ENCODE measurements around the gene PCBP3. TPM values are rescaled to one million over a fixed set of nuclear protein-coding genes. Genes with fewer than 3 reads are reported as not detected.
"Not testable (repeated sequence)": the region's sequence is repeated elsewhere in the genome, so short reads cannot be mapped to it uniquely, and the experiment has no call there.

Gene PCBP3
- total RNA-seq, 1 experiment from 2014 or later, result not detected

GRCh38 chr21:45806042-45806441 lies 162.5 kb downstream of the PCBP3 start:
- DNase-seq (ENCODE audit: low spot score), result no peak

GRCh38 chr21:45808663-45809062 lies 165.1 kb downstream of the PCBP3 start:
- not testable (repeated sequence) for DNase-seq (ENCODE audit: low spot score)

- DNase-seq (ENCODE audit: low spot score), result no peak
Observed at GRCh38 chr21:45809421-45809820, 165.9 kb downstream of the PCBP3 start.

- no peak for DNase-seq (ENCODE audit: low spot score)
Observed at GRCh38 chr21:45811136-45811535, 167.6 kb downstream of the PCBP3 start.

- DNase-seq (ENCODE audit: low spot score), result not testable (repeated sequence)
Observed at GRCh38 chr21:45814210-45814940, 170.8 kb downstream of the PCBP3 start.

- not testable (repeated sequence) for DNase-seq (ENCODE audit: low spot score)
Observed at GRCh38 chr21:45815781-45816180, 172.3 kb downstream of the PCBP3 start.

GRCh38 chr21:45816794-45817193 lies 173.3 kb downstream of the PCBP3 start:
- DNase-seq (ENCODE audit: low spot score), result no peak

- DNase-seq (ENCODE audit: low spot score), result no peak
Observed at GRCh38 chr21:45817345-45817744, 173.8 kb downstream of the PCBP3 start.

- no peak for DNase-seq (ENCODE audit: low spot score)
Observed at GRCh38 chr21:45818276-45818903, 174.9 kb downstream of the PCBP3 start.

- DNase-seq (ENCODE audit: low spot score), result no peak
Observed at GRCh38 chr21:45818904-45819285, 175.4 kb downstream of the PCBP3 start.

- no peak for DNase-seq (ENCODE audit: low spot score)
Observed at GRCh38 chr21:45819478-45820170, 176.1 kb downstream of the PCBP3 start.

- DNase-seq (ENCODE audit: low spot score), result peak; percentile 77
Observed at GRCh38 chr21:45820171-45821091, 176.9 kb downstream of the PCBP3 start.

GRCh38 chr21:45821315-45821962 lies 177.9 kb downstream of the PCBP3 start:
- no peak for DNase-seq (ENCODE audit: low spot score)

GRCh38 chr21:45821998-45822397 lies 178.5 kb downstream of the PCBP3 start:
- no peak for DNase-seq (ENCODE audit: low spot score)

- no peak for DNase-seq (ENCODE audit: low spot score)
Observed at GRCh38 chr21:45822429-45823099, 179.0 kb downstream of the PCBP3 start.

- no peak for DNase-seq (ENCODE audit: low spot score)
Observed at GRCh38 chr21:45823100-45823681, 179.7 kb downstream of the PCBP3 start.

- DNase-seq (ENCODE audit: low spot score), result no peak
Observed at GRCh38 chr21:45824546-45825215, 181.2 kb downstream of the PCBP3 start.

- no peak for DNase-seq (ENCODE audit: low spot score)
Observed at GRCh38 chr21:45825219-45825618, 181.7 kb downstream of the PCBP3 start.

GRCh38 chr21:45826676-45827301 lies 183.3 kb downstream of the PCBP3 start:
- DNase-seq (ENCODE audit: low spot score), result no peak
